Measurements from ENCODE around the gene ULBP2. TPM values are rescaled to one million over a fixed set of nuclear protein-coding genes. Genes with fewer than 3 reads are reported as not detected.

The ULBP2 gene
- total RNA-seq, 1 experiment from 2014 or later, result 21.9 TPM

Other genes starting within 250 kb of the ULBP2 start
- 18.8 and 23.1 TPM in 2 replicates for gene LATS1, start 223.9 kb upstream of the ULBP2 start, total RNA-seq (2014; rRNA removed; shearing (Covaris generic))
- 45.7 and 47.9 TPM in 2 replicates for gene NUP43, start 195.5 kb upstream of the ULBP2 start, total RNA-seq (2014; rRNA removed; shearing (Covaris generic))
- gene PCMT1, start 192.3 kb upstream of the ULBP2 start, total RNA-seq (2014; rRNA removed; shearing (Covaris generic)), result 215 and 312 TPM in 2 replicates
- 67.0 and 67.4 TPM in 2 replicates for gene LRP11, start 77.7 kb upstream of the ULBP2 start, total RNA-seq (2014; rRNA removed; shearing (Covaris generic))
- 1.6 and 2.0 TPM in 2 replicates for gene RAET1E, start 43.9 kb upstream of the ULBP2 start, total RNA-seq (2014; rRNA removed; shearing (Covaris generic))
- 9.9 and 13.4 TPM in 2 replicates for gene RAET1G, start 18.9 kb upstream of the ULBP2 start, total RNA-seq (2014; rRNA removed; shearing (Covaris generic))
- gene ULBP1, start 21.9 kb downstream of the ULBP2 start, total RNA-seq (2014; rRNA removed; shearing (Covaris generic)), result 0.20 and 0.36 TPM in 2 replicates
- not detected in 2 replicates for gene RAET1L, start 83.5 kb downstream of the ULBP2 start, total RNA-seq (2014; rRNA removed; shearing (Covaris generic))
- 8.9 and 13.6 TPM in 2 replicates for gene ULBP3, start 127.1 kb downstream of the ULBP2 start, total RNA-seq (2014; rRNA removed; shearing (Covaris generic))
- not detected in 2 replicates for gene PPP1R14C, start 201.0 kb downstream of the ULBP2 start, total RNA-seq (2014; rRNA removed; shearing (Covaris generic))